ENCODE results near the gene GREM2. TPM values are rescaled to one million over a fixed set of nuclear protein-coding genes. Genes with fewer than 3 reads are reported as not detected.

The GREM2 gene
- total and polyA plus RNA-seq, 9 of the 15 experiments (the other 6 are each of a cell fraction or from before 2014, with no cell fraction given), result 0.01 to 0.07 (median 0.05) TPM; not detected in 5

GRCh38 chr1:240571782-240572181, 40.2 kb downstream of the GREM2 start:
- no peak overlapping the region for H2AFZ ChIP-seq (ENCODE audit: low read depth, low read length)
- DNase-seq (ENCODE audit: extremely low read depth in 1 of 4, low spot score in 3 of 4), result no peak
- no peak overlapping the region for H3K9ac ChIP-seq (ENCODE audit: insufficient read depth in 1 of 2, low read depth in 2 of 2, low read length in 2 of 2)
- intact Hi-C loops (cut with micrococcal nuclease) (no loop called here), in situ Hi-C loops (cut with MboI) (no loop called here)
- CTCF ChIA-PET (ENCODE audit: low intra/inter-chr PET ratio), result no interaction called here
- no peak for ATAC-seq
- BruUV-seq (replicated peaks), result no TSS peak
- H3K9me3 ChIP-seq (replicated peaks; ENCODE audit: control insufficient read depth, insufficient read depth, low read depth, low read length), result no peaks in the 10 kb centered on the region; the same call in 1 of the 2 replicates
- no peaks in the 10 kb centered on the region for H3K36me3 ChIP-seq (ENCODE audit: control insufficient read depth, insufficient read depth, low read length)
- H3K9me1 ChIP-seq (ENCODE audit: control insufficient read depth, insufficient read depth, low read length), result no peaks in the 10 kb centered on the region
- POLR2A ChIA-PET, result no interaction called here
- H3K79me2 ChIP-seq (ENCODE audit: control insufficient read depth, insufficient read depth, low read length), result no peaks in the 10 kb centered on the region
- TF ChIP-seq EZH2 (IDR thresholded peaks at IDR 0.05; ENCODE audit: borderline replicate concordance, low read depth, low read length) (no peak), ARID1B (IDR thresholded peaks at IDR 0.05) (no peak), HDAC8 (tag; IDR thresholded peaks at IDR 0.05) (no peak), ZKSCAN3 (CRISPR knock-in tag; IDR thresholded peaks at IDR 0.05) (no peak), JUNB (CRISPR knock-in tag; conservative IDR thresholded peaks at IDR 0.05) (no peak), ZNF354B (CRISPR knock-in tag; IDR thresholded peaks at IDR 0.05) (no peak), ZBTB1 (CRISPR knock-in tag; IDR thresholded peaks at IDR 0.05; ENCODE audit: borderline replicate concordance, low read depth) (no peak), PML (IDR thresholded peaks at IDR 0.05; ENCODE audit: low read length) (no peak), NFATC3 (IDR thresholded peaks at IDR 0.05) (no peak)
- H4K20me1 ChIP-seq (replicated peaks; ENCODE audit: control insufficient read depth, insufficient read depth, low read length), result no peaks in the 10 kb centered on the region
- no peak overlapping the region for H3K4me2 ChIP-seq (ENCODE audit: insufficient read depth, low read length)
- H3K27ac ChIP-seq (ENCODE audit: extremely low read depth, low read depth, low read length), result no peak overlapping the region
- whole genome bisulfite sequencing (ENCODE audit: insufficient coverage, low coverage, missing lambda C conversion rate), result 4% methylated on average over 5 of the region's 5 CpGs
- H3K4me3 ChIP-seq, result no peak overlapping the region
- H3K27me3 ChIP-seq (ENCODE audit: control insufficient read depth in 2 of 2, insufficient read depth in 2 of 2, low read length in 2 of 2), result no peaks in the 10 kb centered on the region
- no peak for FAIRE-seq
- H3K4me1 ChIP-seq (replicated peaks in 1 of 2; ENCODE audit: control insufficient read depth in 2 of 2, insufficient read depth in 2 of 2, low read length in 2 of 2), result no peaks in the 10 kb centered on the region

- Histone ChIP-seq H3K27ac (ENCODE audit: extremely low read depth, low read depth, low read length) (no peak overlapping the region), H3K79me2 (ENCODE audit: control insufficient read depth, insufficient read depth, low read length) (no peaks in the 10 kb centered on the region), H2AFZ (ENCODE audit: low read depth, low read length) (no peak overlapping the region), H3K9ac (ENCODE audit: insufficient read depth in 1 of 2, low read depth in 2 of 2, low read length in 2 of 2) (no peak overlapping the region), H3K4me1 (replicated peaks in 1 of 2; ENCODE audit: control insufficient read depth in 2 of 2, insufficient read depth in 2 of 2, low read length in 2 of 2) (no peaks in the 10 kb centered on the region), H3K27me3 (ENCODE audit: control insufficient read depth in 2 of 2, insufficient read depth in 2 of 2, low read length in 2 of 2) (no peaks in the 10 kb centered on the region), H4K20me1 (replicated peaks; ENCODE audit: control insufficient read depth, insufficient read depth, low read length) (no peaks in the 10 kb centered on the region), H3K36me3 (ENCODE audit: control insufficient read depth, insufficient read depth, low read length) (no peaks in the 10 kb centered on the region), H3K4me2 (ENCODE audit: insufficient read depth, low read length) (no peak overlapping the region), H3K4me3 (no peak overlapping the region), H3K9me3 (replicated peaks; ENCODE audit: control insufficient read depth, insufficient read depth, low read depth, low read length) (no peaks in the 10 kb centered on the region; the same call in 1 of the 2 replicates), H3K9me1 (ENCODE audit: control insufficient read depth, insufficient read depth, low read length) (no peaks in the 10 kb centered on the region)
- ATAC-seq (no peak), DNase-seq (ENCODE audit: extremely low read depth in 1 of 4, low spot score in 3 of 4) (no peak), FAIRE-seq (no peak)
- in situ Hi-C loops (cut with MboI) (no loop called here), intact Hi-C loops (cut with micrococcal nuclease) (no loop called here)
- BruUV-seq (replicated peaks), result no TSS peak
- TF ChIP-seq SMAD3 (CRISPR knock-in tag; conservative IDR thresholded peaks at IDR 0.05), result no peak
- no peak for TF ChIP-seq CHD4 (IDR thresholded peaks at IDR 0.05; ENCODE audit: insufficient read depth, insufficient replicate concordance, low read depth, low read length, poor library complexity, severe bottlenecking)
- TF ChIP-seq ZBTB43 (CRISPR knock-in tag; IDR thresholded peaks at IDR 0.05), result no peak
- TF ChIP-seq ZC3H4 (CRISPR knock-in tag; IDR thresholded peaks at IDR 0.05; ENCODE audit: borderline replicate concordance), result no peak
- no peak for TF ChIP-seq ZNF512 (tag; IDR thresholded peaks at IDR 0.05)
- CTCF ChIA-PET (ENCODE audit: low intra/inter-chr PET ratio), result no interaction called here
- POLR2A ChIA-PET, result no interaction called here
- 2% methylated on average over 2 of the region's 2 CpGs for WGBS (ENCODE audit: insufficient coverage, low coverage, missing lambda C conversion rate)
Observed at GRCh38 chr1:240567066-240567465, 44.9 kb downstream of the GREM2 start.

Measured in K562 (cell line).